ENCODE measurements around the gene ARMH3. TPM values are rescaled to one million over a fixed set of nuclear protein-coding genes. Genes with fewer than 3 reads are reported as not detected.

ARMH3 gene
- total and polyA plus RNA-seq, 10 of the 15 experiments (the other 5 are each of a cell fraction or from before 2014, with no cell fraction given) = 13.0 to 33.0 (median 16.4) TPM

GRCh38 chr10:101840741-101841453, 215.1 kb downstream of the ARMH3 start (continued):
- peak; percentile 98 for TF ChIP-seq RAD21 (IDR thresholded peaks at IDR 0.05; ENCODE audit: insufficient read depth, low read depth, low read length)
- TF ChIP-seq ZNF24 (IDR thresholded peaks at IDR 0.05) = no peak

- peak; percentile 3 for ATAC-seq
- peaks cover 23% of the 10 kb centered on the region for H3K4me1 ChIP-seq (ENCODE audit: control insufficient read depth, insufficient read depth, low read length)
- ChIA-PET CTCF (interaction anchor here (0.6 to 17.0 kb wide), 49 partner anchors 9 to 360 kb away, joined by 3 to 697 read pairs (median 5); partner anchors contain the start of genes HPS6, NPM3 and OGA), POLR2A (interaction anchor here (0.6 to 3.5 kb wide), 17 partner anchors 11 to 234 kb away, joined by 3 to 34 read pairs (median 4); partner anchors contain the start of gene OGA), RAD21 (ENCODE audit: unreplicated experiment) (interaction anchor here (0.6 to 9.5 kb wide), 54 partner anchors 9 to 278 kb away, joined by 3 to 538 read pairs (median 5); partner anchors contain the start of genes HPS6 and OGA), SMC1A (ENCODE audit: uncharacterized antibody, unreplicated experiment) (interaction anchor here (0.7 to 13.6 kb wide), 37 partner anchors 11 to 241 kb away, joined by 3 to 407 read pairs (median 5); partner anchors contain the start of genes ARMH3 and OGA)
- peak overlapping the region; percentile 45 for H3K9ac ChIP-seq (ENCODE audit: control insufficient read depth, insufficient read depth, low read length)
- no peak overlapping the region; the same call in 1 of the 2 replicates for H2AFZ ChIP-seq (ENCODE audit: control insufficient read depth, low read depth, low read length)
- H4K20me1 ChIP-seq (ENCODE audit: control insufficient read depth, insufficient read depth) = no peaks in the 10 kb centered on the region; the same call in 1 of the 2 replicates
- H3K27ac ChIP-seq (ENCODE audit: control insufficient read depth, insufficient read depth) = no peak overlapping the region
- H3K4me2 ChIP-seq (ENCODE audit: control insufficient read depth, insufficient read depth) = peak overlapping the region; percentile 94
- H3K36me3 ChIP-seq (ENCODE audit: control insufficient read depth in 2 of 2, insufficient read depth in 2 of 2, low read length in 1 of 2) = no peaks in the 10 kb centered on the region
- no peak for FAIRE-seq
- H3K4me3 ChIP-seq = peak overlapping the region; percentile 81
- DNase-seq (ENCODE audit: low read depth, low spot score) = no peak
- in situ Hi-C loops (cut with MboI) = loop anchor here (5.0 kb wide), 2 partner anchors 167 to 232 kb away; no protein-coding TSS in a partner anchor
- no peaks in the 10 kb centered on the region for H3K9me3 ChIP-seq (replicated peaks; ENCODE audit: control insufficient read depth, insufficient read depth, low read length)
- intact Hi-C loops (cut with micrococcal nuclease; ENCODE audit: unreplicated experiment) = loop anchor here (1.0 to 5.0 kb wide), 4 partner anchors 49 to 233 kb away; no protein-coding TSS in a partner anchor
- under 1% methylated on average over 17 of the region's 19 CpGs for WGBS (ENCODE audit: insufficient coverage, insufficient replicate concordance, low lambda C conversion rate, missing lambda C conversion rate)
- no peaks in the 10 kb centered on the region; the same call in 1 of the 2 replicates for H3K79me2 ChIP-seq (ENCODE audit: control insufficient read depth, insufficient read depth, low read length)
- BruUV-seq (replicated peaks) = no TSS peak
- TF ChIP-seq POLR2AphosphoS5 (IDR thresholded peaks at IDR 0.05; ENCODE audit: low read length) (no peak), BMI1 (IDR thresholded peaks at IDR 0.05; ENCODE audit: borderline replicate concordance) (peak; percentile 78), KLF5 (IDR thresholded peaks at IDR 0.05; ENCODE audit: partially characterized antibody) (no peak)
- H3K27me3 ChIP-seq (replicated peaks in 1 of 2; ENCODE audit: control insufficient read depth in 2 of 2, insufficient read depth in 2 of 2, low read length in 1 of 2) = no peaks in the 10 kb centered on the region
Observed at GRCh38 chr10:101840102-101840684, 215.8 kb downstream of the ARMH3 start.
